ES-I3 (cell line): ENCODE measurements around the gene WIPF2.
"Not testable (repeated sequence)": the region's sequence is repeated elsewhere in the genome, so short reads cannot be mapped to it uniquely, and the experiment has no call there.

Source experiments
- H3K36me3 ChIP-seq: 2 replicates; pipeline ENCODE4 v1.6.1; 2013; ENCODE audit warnings: mild to moderate bottlenecking, low read length, control low read depth, moderate library complexity; ENCODE audit not compliant: insufficient read depth
- H3K4me1 ChIP-seq: 2 replicates; pipeline ENCODE4 v1.6.1; 2013; ENCODE audit warnings: mild to moderate bottlenecking, control low read depth, low read length; ENCODE audit not compliant: insufficient read depth
- H3K9ac ChIP-seq: 2 replicates; pipeline ENCODE4 v1.6.1; 2013; ENCODE audit warnings: low read depth, mild to moderate bottlenecking, low read length, moderate library complexity
- H3K9me3 ChIP-seq: 2 replicates; pipeline ENCODE4 v1.6.1; 2013; ENCODE audit warnings: mild to moderate bottlenecking, low read length, moderate library complexity; ENCODE audit not compliant: control insufficient read depth, insufficient read depth

WIPF2 gene

DNA sequence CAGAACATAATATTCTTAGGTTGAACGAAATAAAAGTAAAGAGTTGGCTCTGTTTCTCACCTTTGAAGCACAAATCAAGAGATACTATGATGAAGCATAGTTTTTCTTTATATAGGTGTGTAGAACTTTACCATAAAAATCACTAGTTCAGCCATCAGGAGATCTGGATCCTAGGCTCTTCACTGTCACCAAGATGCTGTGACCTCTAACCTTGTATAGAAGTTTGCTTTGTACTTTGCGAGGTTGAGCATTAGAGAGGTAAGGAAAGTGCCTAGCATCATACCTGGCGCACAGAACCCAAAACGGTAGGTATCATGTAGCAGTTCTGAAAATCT, 68.0 kb downstream of the WIPF2 start:
- H3K9me3 ChIP-seq, result no peaks in the 10 kb centered on the region
- peaks cover 3% of the 10 kb centered on the region for H3K4me1 ChIP-seq
- H3K36me3 ChIP-seq, result peaks cover 7% of the 10 kb centered on the region
- H3K9ac ChIP-seq, result peak overlapping the region; percentile 11; the same call in 1 of the 2 replicates

DNA sequence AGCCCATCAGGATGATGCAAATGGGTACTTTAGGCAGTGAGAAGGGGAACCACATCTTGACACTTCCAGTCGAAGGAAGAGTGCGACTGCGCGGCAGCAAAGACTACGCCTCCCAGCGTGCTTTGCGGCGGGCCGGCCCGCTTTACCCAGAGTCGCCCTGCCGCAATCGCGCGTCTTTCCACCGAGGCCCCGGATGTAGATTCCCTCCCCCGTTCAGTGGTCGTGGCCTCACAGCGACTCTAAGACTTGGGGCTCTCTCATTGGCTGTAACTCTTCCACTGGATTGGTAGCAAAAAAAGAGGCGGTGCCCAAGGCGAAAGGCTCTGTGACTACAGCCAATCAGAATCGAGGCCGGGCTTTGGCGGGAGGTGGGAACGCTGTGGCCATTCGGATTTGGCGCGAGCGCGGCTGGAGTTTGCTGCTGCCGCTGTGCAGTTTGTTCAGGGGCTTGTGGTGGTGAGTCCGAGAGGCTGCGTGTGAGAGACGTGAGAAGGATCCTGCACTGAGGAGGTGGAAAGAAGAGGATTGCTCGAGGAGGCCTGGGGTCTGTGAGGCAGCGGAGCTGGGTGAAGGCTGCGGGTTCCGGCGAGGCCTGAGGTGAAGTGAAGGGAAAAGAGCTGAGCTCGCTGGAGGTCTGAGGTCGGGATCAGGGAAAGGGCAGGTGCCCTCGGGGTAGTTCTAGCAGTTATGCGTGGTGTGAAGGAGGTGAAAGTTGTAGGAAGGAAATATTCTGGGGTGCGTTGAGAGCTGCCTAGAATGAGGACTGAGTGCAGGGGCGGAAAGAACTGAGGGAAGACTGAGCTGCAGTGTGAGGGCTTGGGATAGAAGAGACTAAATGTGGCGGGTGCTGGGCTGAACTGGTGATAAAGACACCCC, 68.6 kb downstream of the WIPF2 start, which contains the start of gene CDC6:
CDC6 (plus strand) TSS at position 386 of the 876 bp plus-strand sequence. CDS start 1,542 bp downstream, outside the sequence.
- H3K36me3 ChIP-seq, result peaks cover 7% of the 10 kb centered on the region
- H3K4me1 ChIP-seq, result no peaks in the 10 kb centered on the region; the same call in 1 of the 2 replicates
- peak within 1 kb of the TSS; percentile 68 for H3K9ac ChIP-seq
- no peaks in the 10 kb centered on the region for H3K9me3 ChIP-seq

DNA sequence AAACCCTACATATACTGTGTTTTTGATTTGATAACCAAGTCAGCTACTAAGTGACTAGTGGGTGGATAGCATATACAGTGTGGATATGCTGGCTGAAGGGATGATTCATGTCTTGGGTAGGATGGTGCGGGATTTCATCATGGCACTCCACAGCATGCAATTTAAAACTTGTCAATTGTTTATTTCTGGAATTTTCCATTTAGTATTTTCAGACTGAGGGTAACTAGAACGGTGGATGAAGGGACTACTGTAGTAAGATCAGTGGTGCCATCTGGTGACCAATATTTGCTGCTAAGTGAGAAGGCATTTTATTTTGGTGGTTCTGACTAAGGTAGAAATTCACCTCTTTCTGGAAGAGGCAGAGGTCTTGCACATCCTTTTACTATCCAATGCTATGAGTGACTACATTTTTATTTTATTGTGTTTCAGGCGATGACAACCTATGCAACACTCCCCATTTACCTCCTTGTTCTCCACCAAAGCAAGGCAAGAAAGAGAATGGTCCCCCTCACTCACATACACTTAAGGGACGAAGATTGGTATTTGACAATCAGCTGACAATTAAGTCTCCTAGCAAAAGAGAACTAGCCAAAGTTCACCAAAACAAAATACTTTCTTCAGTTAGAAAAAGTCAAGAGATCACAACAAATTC, 71.7 kb downstream of the WIPF2 start:
- Histone ChIP-seq H3K9me3 (no peaks in the 10 kb centered on the region), H3K9ac (no peak overlapping the region), H3K36me3 (peaks cover 22% of the 10 kb centered on the region), H3K4me1 (peaks cover 6% of the 10 kb centered on the region; the same call in 1 of the 2 replicates)

DNA sequence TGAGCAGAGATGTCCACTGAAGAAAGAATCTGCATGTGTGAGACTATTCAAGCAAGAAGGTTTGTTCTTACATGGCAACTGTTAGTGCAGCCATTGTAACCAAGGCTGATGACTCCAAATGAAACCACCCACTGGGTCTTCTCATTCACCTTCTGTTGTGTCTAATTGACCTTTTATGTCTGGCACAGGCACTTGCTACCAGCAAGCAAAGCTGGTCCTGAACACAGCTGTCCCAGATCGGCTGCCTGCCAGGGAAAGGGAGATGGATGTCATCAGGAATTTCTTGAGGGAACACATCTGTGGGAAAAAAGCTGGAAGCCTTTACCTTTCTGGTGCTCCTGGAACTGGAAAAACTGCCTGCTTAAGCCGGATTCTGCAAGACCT, 72.2 kb downstream of the WIPF2 start:
- no peak overlapping the region for H3K9ac ChIP-seq
- H3K9me3 ChIP-seq, result no peaks in the 10 kb centered on the region
- peaks cover 6% of the 10 kb centered on the region; the same call in 1 of the 2 replicates for H3K4me1 ChIP-seq
- H3K36me3 ChIP-seq, result peaks cover 22% of the 10 kb centered on the region

DNA sequence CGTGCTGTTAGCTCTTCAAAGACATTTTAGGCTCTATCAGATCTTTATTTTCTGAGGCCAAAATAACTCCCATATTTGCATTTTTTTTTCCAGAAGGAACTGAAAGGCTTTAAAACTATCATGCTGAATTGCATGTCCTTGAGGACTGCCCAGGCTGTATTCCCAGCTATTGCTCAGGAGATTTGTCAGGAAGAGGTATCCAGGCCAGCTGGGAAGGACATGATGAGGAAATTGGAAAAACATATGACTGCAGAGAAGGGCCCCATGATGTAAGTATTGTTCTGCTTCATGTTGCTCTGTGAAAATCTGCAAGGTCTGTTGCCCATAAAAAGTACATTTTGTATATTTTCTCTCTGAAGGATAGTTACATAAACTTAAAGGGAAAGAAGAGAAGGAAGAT, 74.3 kb downstream of the WIPF2 start:
- H3K9ac ChIP-seq, result no peak overlapping the region
- H3K4me1 ChIP-seq, result peaks cover 6% of the 10 kb centered on the region; the same call in 1 of the 2 replicates
- H3K36me3 ChIP-seq, result peaks cover 29% of the 10 kb centered on the region
- H3K9me3 ChIP-seq, result no peaks in the 10 kb centered on the region

DNA sequence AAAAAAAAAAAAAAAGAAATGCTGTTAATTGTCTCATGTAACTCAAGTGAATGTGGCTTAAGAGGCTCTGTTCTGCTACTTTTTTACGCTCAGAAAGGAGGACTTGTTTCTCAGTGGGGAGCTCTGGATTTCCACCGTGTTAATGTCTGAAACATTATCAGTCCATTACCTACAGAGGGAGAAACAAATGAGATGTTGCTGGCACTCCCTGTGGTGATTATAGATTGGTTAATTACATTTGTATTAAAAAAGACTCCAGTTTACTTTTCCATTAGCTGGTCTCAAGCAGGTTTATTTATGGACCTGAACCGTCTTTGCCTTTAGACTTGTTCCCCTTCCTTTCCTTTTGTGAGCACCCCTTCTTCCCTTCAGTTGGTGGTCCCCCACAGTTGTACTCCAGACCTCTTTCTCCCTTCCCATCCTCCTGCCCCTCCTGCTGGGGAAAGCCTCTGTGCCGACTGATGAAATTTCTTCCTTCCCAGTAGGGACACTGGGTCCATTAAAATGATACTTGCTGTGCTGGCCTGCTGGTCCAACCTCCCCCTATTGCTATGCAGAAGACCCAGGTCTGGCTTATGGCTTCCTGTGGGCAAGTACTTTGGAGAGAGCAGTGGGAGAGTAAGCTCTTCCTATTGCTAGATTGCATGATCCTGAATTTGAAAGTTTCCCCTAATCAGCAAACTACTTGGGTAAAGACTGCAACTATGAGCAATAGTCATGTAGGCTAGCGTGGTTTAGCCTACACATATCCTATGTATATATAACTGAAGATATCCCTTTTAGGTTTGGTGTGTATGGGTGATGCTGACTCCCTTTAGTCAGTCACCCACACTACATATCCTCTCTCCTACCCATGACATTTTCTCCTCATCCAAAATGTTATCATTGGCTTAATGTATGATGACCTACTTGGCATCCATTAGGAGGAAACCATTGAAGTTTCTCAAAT, 76.7 kb downstream of the WIPF2 start:
- Histone ChIP-seq H3K4me1 (peaks cover 6% of the 10 kb centered on the region; the same call in 1 of the 2 replicates), H3K9ac (no peak overlapping the region), H3K36me3 (peaks cover 31% of the 10 kb centered on the region), H3K9me3 (no peaks in the 10 kb centered on the region)

DNA sequence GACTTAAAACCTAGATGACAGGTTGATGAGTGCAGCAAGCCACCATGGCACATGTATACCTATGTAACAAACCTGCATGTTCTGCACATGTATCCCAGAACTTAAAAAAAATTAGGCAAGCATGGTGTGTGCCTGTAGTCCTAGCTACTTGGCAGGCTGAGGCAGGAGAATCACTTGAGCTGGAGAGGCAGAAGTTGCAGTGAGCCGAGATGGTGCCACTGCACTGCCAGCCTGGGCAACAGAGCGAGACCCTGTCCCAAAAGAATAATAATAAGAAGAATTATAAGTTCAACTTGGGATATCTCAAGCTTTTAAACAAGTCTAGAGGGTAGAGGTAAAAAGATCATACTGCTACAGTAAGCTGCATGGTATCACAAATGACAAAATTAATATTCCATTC, 78.4 kb downstream of the WIPF2 start:
- no peak overlapping the region for H3K9ac ChIP-seq
- H3K4me1 ChIP-seq, result peaks cover 6% of the 10 kb centered on the region; the same call in 1 of the 2 replicates
- no peaks in the 10 kb centered on the region for H3K9me3 ChIP-seq
- peaks cover 25% of the 10 kb centered on the region for H3K36me3 ChIP-seq

DNA sequence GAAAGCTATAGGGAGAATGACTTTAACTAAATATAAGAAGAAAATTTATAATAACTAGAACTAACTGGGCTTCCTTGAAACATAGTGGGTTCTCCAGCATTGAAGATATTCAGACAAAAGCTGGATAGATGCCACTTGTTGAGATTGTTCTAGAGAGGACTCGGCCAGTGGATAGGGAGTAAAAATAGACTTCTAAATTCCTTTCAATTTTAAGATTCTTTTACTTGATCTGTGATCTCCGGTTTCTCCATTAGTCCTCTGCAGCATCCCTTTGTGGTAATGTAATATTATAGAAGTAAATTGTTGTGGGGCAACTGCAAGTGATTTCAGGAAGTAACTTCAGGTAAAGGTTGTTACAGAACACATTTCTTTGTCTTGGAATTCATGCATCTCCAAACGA, 79.6 kb downstream of the WIPF2 start:
- Histone ChIP-seq H3K36me3 (peaks cover 24% of the 10 kb centered on the region), H3K9me3 (no peaks in the 10 kb centered on the region), H3K4me1 (peaks cover 6% of the 10 kb centered on the region; the same call in 1 of the 2 replicates), H3K9ac (no peak overlapping the region)

DNA sequence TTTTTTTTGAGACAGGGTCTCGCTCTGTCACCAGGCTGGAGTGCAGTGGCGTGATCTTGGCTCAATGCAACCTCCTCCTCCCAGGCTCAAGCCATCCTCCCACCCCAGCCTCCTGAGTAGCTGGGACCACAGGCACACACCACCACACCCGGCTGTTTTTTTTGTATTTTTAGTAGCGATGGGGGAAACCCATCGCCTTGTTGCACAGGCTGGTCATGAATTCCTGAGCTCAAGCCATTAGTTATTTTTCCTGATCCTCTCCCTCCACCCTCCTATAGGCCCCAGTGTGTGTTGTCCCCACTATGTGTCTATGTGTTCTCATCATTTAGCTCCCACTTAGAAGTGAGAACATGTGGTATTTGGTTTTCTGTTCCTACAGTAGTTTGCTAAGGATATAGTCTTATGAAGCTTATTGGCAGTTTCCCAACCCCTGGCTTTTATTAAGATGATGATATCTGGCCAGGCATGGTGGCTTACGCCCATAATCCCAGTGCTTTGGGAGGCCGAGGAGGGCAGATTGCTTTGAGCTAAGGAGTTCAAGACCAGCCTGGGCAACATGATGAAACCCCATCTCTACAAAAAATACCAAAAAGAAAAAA, 80.2 kb downstream of the WIPF2 start:
- peaks cover 23% of the 10 kb centered on the region for H3K36me3 ChIP-seq
- not testable (repeated sequence) for H3K9me3 ChIP-seq, H3K4me1 ChIP-seq, H3K9ac ChIP-seq

DNA sequence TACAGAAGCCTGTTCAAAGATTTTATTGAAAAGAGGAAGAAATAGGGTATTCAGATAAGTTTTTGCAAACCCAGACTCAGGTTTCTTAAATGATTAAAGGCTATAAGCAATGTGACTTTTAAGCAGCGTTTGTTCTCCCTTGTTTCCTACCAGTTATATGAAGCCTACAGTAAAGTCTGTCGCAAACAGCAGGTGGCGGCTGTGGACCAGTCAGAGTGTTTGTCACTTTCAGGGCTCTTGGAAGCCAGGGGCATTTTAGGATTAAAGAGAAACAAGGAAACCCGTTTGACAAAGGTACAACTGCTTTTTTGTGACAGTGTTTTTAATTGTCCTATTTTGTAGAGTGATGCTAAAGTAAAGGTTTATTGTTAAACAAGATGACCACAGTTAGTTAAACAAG, 82.2 kb downstream of the WIPF2 start:
- Histone ChIP-seq H3K9me3 (no peaks in the 10 kb centered on the region), H3K36me3 (peaks cover 22% of the 10 kb centered on the region), H3K9ac (no peak overlapping the region), H3K4me1 (peaks cover 2% of the 10 kb centered on the region)

DNA sequence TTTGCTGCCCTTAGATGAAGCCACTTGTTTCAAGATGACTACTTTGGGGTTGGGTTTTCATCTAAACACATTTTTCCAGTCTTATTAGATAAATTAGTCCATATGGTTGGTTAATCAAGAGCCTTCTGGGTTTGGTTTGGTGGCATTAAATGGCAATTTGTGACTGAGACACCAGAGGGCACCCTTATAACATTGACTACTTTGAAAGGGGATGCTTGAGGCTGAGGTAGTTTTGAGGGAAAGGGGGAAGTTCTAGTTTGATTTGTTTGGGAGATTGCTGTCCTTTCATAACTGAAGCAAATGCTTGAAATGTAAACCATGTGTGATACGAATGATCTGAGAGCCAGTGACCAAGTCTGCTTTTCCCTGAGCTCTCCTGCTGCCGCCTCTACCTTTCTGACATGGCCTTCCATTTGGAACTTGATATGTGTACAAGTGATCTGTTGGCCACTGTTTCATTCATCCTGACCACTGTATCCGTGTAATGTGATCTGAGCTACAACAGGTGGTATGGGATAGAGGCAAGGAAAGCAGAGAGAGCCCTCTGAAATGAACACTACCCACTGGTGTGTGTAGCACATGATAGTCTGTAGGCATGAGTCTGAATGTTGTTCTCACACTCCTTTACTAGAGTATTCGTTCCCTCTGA, 84.0 kb downstream of the WIPF2 start:
- peaks cover 20% of the 10 kb centered on the region for H3K4me1 ChIP-seq
- H3K36me3 ChIP-seq, result peaks cover 16% of the 10 kb centered on the region
- no peaks in the 10 kb centered on the region for H3K9me3 ChIP-seq
- no peak overlapping the region for H3K9ac ChIP-seq

DNA sequence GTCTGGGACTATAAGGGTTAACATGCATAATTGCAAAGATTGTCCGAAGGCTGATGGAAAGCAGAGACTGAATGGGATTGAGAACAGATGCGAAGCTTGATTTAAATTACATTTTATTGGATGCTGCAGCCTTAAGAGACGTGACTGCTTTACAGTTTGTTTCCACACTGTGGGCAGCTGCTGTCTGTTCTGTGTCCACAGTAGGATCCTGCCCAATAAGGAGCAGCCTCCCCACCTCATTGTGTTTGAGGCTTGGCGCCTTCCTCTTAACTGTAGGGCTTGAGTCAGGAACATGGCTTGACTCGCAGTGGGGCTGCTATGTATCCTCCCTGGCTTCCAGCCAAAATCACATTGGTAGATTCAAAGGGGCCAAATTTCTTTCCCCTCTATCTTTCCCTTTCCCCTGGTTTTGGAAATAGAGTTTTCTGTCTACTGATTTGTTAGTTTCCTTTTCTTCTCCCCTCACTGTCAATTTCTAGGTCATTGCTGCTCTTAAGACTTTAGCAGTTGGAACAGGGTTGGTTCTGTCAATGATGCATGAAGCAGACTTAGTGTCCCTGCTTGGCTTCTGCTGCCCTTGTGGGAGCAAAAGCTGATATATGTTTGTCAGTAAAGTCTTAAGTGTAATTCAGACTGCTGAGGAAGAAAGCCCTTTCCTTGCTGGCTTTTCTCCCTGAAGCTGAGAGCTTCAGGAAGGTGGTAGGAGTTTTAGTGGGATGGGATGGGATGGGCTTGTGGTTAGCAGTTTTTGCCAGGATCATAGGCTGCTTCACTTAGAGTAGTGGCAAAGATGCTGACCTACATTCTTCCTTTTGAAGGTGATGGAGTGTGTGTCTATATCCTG, 84.8 kb downstream of the WIPF2 start:
- peaks cover 16% of the 10 kb centered on the region for H3K36me3 ChIP-seq
- peaks cover 25% of the 10 kb centered on the region for H3K4me1 ChIP-seq
- H3K9ac ChIP-seq, result no peak overlapping the region

DNA sequence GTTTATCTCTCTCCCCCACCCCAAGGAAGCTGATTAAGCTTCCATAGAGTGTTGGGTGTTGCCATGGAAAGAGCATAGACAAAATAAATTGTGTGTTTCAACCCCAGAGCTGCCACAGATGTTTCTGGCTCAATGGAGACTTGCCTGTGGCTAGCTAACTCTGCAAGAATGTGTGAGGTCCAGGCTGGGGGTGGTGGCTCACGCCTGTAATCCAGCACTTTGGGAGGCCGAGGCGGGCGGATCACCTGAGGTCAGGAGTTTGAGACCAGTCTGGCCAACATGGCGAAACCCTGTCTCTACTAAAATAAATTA, 85.4 kb downstream of the WIPF2 start:
- H3K9me3 ChIP-seq, result not testable (repeated sequence)

More for the DNA sequence above, 84.8 kb downstream of the WIPF2 start:
- H3K9me3 ChIP-seq, result no peaks in the 10 kb centered on the region

More for the DNA sequence above, 85.4 kb downstream of the WIPF2 start:
- peaks cover 16% of the 10 kb centered on the region for H3K36me3 ChIP-seq
- H3K4me1 ChIP-seq, result peaks cover 26% of the 10 kb centered on the region
- H3K9ac ChIP-seq, result not testable (repeated sequence)
